SH-SY5Y (cell line): Measurements from ENCODE around the gene RBM27.

Experiments used
- GATA2 ChIP-seq: IDR thresholded peaks from 2 replicates; pipeline ENCODE4 v1.6.1; 2011; ENCODE audit warnings: mild to moderate bottlenecking, low read depth, low read length
- GATA3 ChIP-seq: IDR thresholded peaks from 2 replicates; pipeline ENCODE4 v1.6.1; 2011; ENCODE audit warnings: low read depth, mild to moderate bottlenecking, low read length, moderate library complexity

DNA sequence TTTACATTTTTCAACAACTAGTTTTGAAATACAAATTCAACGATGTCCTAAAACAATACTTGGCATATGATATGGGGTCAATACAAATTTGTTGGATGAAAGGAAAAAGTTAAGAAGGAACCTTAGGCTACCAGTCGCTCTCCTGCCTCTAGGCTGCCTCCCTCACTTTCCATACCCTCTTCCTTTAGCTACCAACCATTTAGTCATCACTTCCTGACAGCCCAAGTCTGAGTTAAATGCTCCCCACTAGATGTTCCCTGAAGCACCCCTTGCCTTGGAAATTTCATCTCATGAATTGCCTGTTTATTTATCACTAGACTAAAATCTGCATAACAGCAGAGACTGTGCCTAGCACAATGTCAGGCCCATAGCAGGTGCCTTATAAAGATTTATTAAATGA is 18.2 kb upstream of the RBM27 start:
- TF ChIP-seq GATA2 (no peak), GATA3 (no peak)
